ENCODE results near the gene SAMD4A.

SAMD4A gene

DNA sequence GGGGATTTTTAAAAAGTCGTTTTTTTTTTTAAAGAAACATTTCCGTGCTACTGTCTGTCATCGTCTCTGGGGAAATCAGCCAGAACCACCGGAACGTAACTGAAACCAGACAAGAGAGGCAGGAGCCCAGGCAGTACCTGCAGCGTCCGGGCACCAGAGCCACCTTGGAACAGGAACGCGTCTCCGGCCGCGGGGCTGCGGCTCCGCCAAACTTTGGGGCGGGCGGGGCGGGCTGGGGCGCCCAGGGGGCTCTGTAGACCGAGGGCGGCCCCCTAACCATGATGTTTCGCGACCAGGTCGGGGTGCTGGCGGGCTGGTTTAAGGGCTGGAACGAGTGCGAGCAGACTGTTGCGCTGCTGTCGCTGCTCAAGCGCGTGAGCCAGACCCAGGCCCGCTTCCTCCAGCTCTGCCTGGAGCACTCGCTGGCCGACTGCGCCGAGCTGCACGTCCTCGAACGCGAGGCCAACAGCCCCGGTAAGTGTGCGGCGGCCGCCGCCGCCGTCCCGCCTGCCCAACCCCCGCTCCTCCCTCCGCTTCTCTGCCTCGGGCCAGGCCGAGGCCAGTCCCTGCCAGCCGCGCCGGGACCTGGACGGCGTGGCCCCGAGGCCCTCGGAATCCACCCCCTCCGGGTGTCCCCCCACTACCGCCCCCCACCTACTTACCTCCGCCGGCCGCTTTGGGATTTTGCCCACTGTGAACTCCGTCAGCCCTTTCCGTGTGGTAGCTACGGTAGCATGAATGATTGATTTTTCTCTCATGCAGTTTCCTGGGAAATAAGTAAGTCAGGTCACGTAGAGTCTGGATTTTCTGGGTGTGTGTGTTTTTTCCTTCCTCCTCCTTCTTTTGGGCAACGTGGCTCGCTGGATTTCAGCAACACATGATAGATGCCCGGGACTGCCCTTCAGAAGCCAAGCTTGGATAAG lies 972 bp downstream of the SAMD4A start:
- peak; percentile 48 for DNase-seq

GRCh38 chr14:54568821-54569595 lies 2.1 kb downstream of the SAMD4A start:
- DNase-seq: no peak

GRCh38 chr14:54570047-54570446 lies 3.1 kb downstream of the SAMD4A start:
- no peak for DNase-seq

GRCh38 chr14:54570631-54571415 lies 3.9 kb downstream of the SAMD4A start:
- DNase-seq: no peak

GRCh38 chr14:54572316-54572715 lies 5.4 kb downstream of the SAMD4A start:
- no peak for DNase-seq

DNA sequence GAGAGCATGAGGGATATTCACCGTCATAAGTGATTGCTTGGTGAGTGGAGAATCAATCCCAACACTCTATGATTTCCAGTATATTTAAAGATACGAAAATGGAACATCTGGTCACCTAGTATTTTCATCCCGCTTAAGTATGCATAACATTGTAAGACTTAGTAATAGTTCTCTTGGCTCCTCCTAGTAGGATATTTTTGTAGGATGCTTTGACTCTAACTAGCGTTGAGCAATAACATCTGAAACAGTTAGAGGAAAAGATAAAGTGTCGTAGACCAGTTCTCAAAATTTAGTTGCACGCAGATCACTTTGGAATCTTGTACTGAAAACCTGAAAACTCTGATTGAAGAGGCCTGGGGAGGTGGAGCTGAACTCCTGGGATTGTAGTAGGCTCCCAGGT lies 7.6 kb downstream of the SAMD4A start:
- DNase-seq: no peak

- no peak for DNase-seq
Observed at GRCh38 chr14:54577494-54577893, 10.6 kb downstream of the SAMD4A start.

GRCh38 chr14:54577977-54578376 lies 11.0 kb downstream of the SAMD4A start:
- no peak for DNase-seq

DNA sequence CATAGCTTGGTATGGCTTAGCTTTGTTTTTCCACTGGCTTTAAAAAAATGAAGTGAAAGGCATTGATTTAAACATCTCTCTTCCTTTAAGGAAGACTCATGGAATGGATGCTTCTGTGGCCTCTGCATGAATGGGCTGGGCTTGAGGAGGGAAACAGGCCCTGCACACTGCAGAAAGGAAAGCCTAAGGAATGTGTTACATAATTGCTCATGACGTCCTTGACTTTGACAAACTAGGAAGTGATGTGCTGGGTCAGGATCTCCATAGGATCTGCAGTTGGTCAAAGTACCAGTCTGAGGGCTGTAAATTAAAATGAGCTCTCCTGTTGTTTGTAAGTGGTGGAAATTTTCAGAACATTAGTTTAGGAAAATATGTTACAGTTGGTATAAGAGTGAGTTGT lies 12.7 kb downstream of the SAMD4A start:
- DNase-seq: no peak

DNA sequence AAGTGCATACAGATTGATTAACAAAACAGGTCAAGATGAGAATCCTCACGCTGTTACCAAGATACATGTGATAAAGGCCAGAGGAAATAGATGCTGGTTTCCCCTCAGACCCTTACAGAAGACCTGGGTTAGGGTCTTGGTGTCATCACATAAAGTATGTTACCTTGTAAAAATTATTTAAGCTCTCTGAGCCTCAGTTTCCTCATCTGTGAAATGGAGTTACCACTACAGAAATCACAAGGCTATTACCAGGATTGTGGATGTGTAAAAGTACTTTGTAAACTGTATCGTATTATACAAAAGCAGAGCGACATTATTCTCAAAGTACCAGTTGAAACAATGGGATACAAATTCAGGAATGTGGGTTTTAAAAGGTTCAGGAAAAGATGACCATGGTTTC lies 14.0 kb downstream of the SAMD4A start:
- no peak for DNase-seq

GRCh38 chr14:54582334-54582733 lies 15.4 kb downstream of the SAMD4A start:
- no peak for DNase-seq

DNA sequence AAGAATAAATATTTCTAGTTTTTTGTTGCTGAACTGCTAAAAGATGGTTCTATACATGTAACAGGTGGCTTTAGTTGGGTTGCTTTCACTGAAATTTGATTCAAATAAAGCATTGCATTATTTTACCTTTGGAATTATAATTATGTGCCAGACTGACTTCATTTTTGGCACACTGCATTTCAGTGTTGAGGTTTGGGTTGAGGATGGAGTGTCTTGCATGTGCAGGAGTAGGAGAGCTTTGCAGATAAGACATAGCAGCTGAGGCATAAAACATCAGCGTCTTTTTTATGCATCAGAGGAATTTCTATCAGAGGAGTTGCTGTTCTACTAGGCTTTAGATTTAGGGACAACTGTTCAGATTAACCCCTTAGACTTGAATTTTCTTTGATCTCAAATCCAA lies 17.2 kb downstream of the SAMD4A start:
- no peak for DNase-seq

- DNase-seq: no peak
Observed at GRCh38 chr14:54585214-54585613, 18.3 kb downstream of the SAMD4A start.

DNA sequence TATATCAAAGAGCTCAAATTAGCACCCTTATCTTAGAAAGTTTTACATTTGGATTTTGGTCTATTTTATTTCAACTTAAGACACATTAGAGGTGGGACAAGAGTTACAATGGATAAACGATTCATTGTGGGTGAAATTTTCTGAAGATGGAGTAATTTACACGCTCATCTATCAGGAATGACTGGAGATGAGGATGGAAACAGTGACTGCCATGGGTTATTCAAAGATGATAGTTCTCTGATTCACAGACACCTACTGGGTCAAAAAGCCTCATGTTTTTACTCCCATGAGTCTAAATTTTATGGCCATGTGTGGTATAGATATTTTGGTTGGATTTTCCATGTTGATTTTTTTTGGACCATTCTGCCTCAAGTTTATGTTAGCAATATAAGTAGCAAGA lies 22.1 kb downstream of the SAMD4A start:
- no peak for DNase-seq

DNA sequence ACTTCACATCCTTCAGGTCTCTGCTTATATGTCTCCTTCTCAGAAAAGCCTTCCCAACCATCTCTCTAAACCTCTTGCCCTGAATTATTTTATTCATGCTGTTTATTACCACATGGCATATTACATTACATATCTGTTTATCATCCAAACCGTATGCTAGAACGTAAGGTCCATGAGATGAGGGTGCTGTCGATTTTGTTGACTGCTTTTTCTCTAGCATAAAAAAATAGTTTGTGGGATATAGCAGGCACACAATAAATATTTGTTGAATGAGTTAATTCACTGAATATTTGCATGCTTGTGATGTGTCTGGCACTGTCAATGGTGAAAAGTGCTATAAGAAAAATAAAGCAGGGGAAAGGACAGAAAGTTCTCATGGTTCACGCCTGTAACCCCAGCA lies 22.9 kb downstream of the SAMD4A start:
- DNase-seq: no peak

DNA sequence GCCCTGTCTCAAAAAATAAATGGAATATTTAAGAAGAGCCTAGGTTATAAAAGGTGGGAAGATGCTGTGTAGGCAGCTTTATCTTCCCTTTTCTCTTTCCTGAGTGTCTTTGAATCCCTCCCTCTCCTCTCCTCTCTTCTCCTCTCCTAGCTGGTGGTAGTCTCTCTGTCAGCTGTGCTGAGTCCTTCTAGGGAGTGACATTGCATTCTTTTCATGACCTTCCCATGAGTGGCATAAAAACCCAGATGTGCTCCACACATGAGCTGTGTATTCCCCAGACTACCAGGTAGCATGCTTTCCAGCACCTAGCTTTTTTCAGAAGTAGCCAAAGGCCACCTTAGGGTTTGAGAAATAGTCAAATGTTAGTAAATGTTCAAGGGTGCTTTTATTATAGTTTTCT lies 23.6 kb downstream of the SAMD4A start:
- DNase-seq: no peak

DNA sequence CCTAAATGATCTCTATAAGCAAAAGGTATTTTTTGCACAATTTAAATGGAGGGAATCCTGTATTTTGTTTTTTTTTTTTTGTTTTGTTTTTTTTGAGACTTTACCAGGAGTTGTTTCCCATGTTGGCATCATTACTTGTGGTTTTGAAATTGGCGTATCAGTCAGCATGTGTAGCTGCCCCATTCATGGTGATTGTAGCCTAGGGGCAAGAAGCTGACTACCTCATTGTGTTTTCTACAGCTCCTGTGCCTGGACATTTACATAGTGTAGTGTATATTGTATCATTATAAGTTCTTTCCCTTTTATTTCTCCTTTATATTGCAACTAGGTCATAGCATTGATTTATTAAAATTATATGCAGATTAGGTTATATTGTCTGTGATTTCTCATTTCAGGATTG lies 24.5 kb downstream of the SAMD4A start:
- no peak for DNase-seq

DNA sequence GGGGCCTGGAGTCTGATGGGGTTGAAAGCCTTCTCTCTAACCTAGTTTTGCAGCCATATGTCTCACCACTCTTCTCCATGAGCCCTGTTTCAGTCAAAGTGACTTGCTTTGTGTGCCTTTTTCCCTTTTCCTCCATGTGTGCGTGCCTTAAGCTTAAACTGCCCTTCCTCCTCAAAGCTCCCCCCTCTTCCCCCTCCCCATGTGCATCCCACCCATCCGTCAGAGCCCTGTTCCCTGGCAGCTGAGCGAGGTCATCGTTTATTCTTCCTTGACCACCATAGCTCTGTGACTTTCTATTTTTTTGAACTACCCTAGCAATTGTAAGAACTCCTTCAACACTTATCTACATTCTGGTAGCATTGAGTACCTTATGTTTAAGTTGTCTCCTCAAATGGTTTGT lies 24.9 kb downstream of the SAMD4A start:
- no peak for DNase-seq

DNA sequence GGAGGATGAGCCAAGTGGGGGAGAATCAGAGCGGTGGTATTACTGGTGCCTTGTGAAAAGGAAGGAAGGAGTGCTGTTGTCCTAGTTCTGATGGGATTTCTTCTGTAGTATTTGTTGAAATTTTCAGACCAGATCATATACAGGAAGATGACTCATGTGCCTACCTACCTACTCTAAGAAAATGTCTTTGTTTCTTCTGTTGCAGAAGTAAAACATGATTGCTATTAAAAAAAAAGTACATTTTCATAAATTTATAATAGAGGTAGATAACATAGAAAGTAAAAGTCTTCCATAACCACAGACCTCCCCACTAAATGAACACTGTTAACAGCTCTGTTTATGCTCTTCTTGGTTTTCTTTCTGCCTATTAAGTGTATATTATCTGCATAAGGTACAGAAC lies 26.9 kb downstream of the SAMD4A start:
- no peak for DNase-seq

GRCh38 chr14:54594537-54594936 lies 27.6 kb downstream of the SAMD4A start:
- DNase-seq: no peak

DNA sequence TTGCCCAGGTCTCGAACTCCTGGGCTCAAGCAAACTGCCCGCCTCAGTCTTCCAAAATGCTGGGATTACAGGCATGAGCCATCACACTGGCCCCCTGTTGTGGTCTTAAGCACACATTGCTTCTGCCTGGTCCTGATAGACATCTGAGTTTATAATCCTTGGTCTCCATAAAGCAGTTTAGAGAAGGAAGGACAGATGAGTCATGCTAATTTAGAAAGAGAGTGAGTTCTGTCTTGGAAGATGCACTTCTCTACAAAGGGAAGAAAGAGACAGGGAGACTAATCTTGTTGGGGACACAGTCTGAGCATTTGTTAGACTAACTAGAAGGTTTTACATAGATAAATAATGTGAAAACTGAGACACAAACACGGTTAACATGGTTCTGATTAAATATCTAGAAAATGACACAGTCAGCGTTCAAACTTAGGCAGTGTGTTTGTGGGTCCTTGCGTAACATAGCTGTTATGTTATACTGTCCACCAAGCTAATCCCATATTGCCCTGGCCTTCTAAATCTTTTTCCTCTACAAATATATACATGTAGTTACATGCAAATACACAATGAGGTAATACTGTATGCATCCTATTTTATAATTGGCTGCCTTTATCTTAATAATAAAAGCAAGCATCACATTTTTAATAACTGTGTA lies 31.0 kb downstream of the SAMD4A start:
- no peak for DNase-seq

- DNase-seq: no peak
Observed at GRCh38 chr14:54599966-54600716, 33.2 kb downstream of the SAMD4A start.
